Stomach (tissue), 9 donors: Measurements from ENCODE around the gene CEP164. TPM values are rescaled to one million over a fixed set of nuclear protein-coding genes. Genes with fewer than 3 reads are reported as not detected.

Experiments
- DNase-seq, 2 donors: peaks; one replicate each; pipeline versions ENCODE4 v3.0.0 to v3.0.0-alpha.2; 2013 to 2019
- H3K27ac ChIP-seq, 5 donors: fragments of 200-600 bp in 4 of 5; sonication (generic) in 4 of 5; one replicate each; pipeline ENCODE4 v1.5.1; 2013 to 2019; ENCODE audit warnings: mild to moderate bottlenecking in 1 of 5, moderate library complexity in 1 of 5
- H3K27me3 ChIP-seq, 3 donors: fragments of 200-600 bp; sonication (generic); one replicate each; pipeline ENCODE4 v1.5.1; 2017 to 2019; ENCODE audit warnings: mixed run types in 1 of 3
- H3K36me3 ChIP-seq, 4 donors: fragments of 200-600 bp; sonication (generic); 1 replicate in 3 of 4; 2 replicates in 1 of 4; pipeline ENCODE4 v1.5.1; 2016 to 2019
- H3K4me1 ChIP-seq, 4 donors: fragments of 200-600 bp; sonication (generic); one replicate each; pipeline ENCODE4 v1.5.1; 2016 to 2019
- H3K4me3 ChIP-seq, 4 donors: fragments of 200-600 bp; sonication (generic) in 3 of 4; one replicate each; pipeline ENCODE4 v1.5.1; 2016 to 2019; ENCODE audit warnings: mild to moderate bottlenecking in 1 of 4
- H3K9me3 ChIP-seq, 4 donors: fragments of 200-600 bp; sonication (generic); one replicate each; pipeline ENCODE4 v1.5.1; 2016 to 2019
- CTCF ChIP-seq, 7 experiments: fragments of 450-650 bp in 4 of 7; fragments of 200-600 bp in 3 of 7; sonication (generic) in 3 of 7; IDR thresholded peaks; one replicate each; pipeline ENCODE4 v1.5.1; 2016 to 2019; ENCODE audit warnings: antibody characterized with exemption in 7 of 7, control low read depth in 2 of 7, mild to moderate bottlenecking in 1 of 7
- EP300 ChIP-seq: sonication (generic); formaldehyde crosslinking; IDR thresholded peaks from one replicate; pipeline ENCODE4 v1.6.1; 2017; ENCODE audit warnings: antibody characterized with exemption
- POLR2A ChIP-seq, 4 donors: fragments of 450-650 bp; IDR thresholded peaks; one replicate each; pipeline ENCODE4 v1.6.1; 2016; ENCODE audit warnings: antibody characterized with exemption in 4 of 4, control low read depth in 2 of 4, mild to moderate bottlenecking in 1 of 4, moderate library complexity in 1 of 4
- POLR2AphosphoS5 ChIP-seq, 3 donors: sonication (generic); formaldehyde crosslinking; IDR thresholded peaks; one replicate each; pipeline ENCODE4 v1.6.1; 2016; ENCODE audit warnings: antibody characterized with exemption in 3 of 3
- WGBS, 5 donors: extraction: QIAGEN DNeasy Blood & Tissue Kit in 3 of 5; methylation state at CpG; one replicate each; pipeline versions ENCODE4 v1.1.5 to v1.1.7; 2013 to 2018; 5-methylcytosine and 5-hydroxymethylcytosine counted together
- intact Hi-C: fragments of 100-400 bp; cut with DNase I; formaldehyde crosslinking; loops from one replicate; pipeline ENCODE4 v1.15.1; 2023; ENCODE audit warnings: low total_unique reads
- polyA plus RNA-seq, 3 donors: library from polyadenylated mRNA; stranded (reverse); fragments of 200-250 nt; gene quantifications; one replicate each; pipeline ENCODE4 v1.2.3, GENCODE V29; 2013
- total RNA-seq, 5 donors: library from RNA; depleted of rRNA; stranded (reverse); fragments of >200 nt; gene quantifications; one replicate each; pipeline versions ENCODE4 v1.1.0 to v1.2.3, GENCODE V29; 2014 to 2016
- donor health status: healthy with polysubstance abuse.
- donor health status: Bipolar disorder and iron deficiency.
- donor health status: healthy.

CEP164 gene
- total and polyA plus RNA-seq, 8 donors, result 9.5 to 40.9 (median 16.9) TPM

- 72 to 88% (median 81%) methylated on average over 7 of the region's 7 CpGs for WGBS, 5 donors
- TF ChIP-seq EP300, result no peak
- TF ChIP-seq POLR2A (IDR thresholded peaks at IDR 0.05), result no peak
- no peak for TF ChIP-seq POLR2AphosphoS5 (IDR thresholded peaks at IDR 0.05)
- TF ChIP-seq CTCF (IDR thresholded peaks at IDR 0.05), result no peak
Observed at GRCh38 chr11:117426941-117427340, 99.3 kb downstream of the CEP164 start.

GRCh38 chr11:117427356-117427874 is 99.8 kb downstream of the CEP164 start:
- intact Hi-C loops, result loop anchor here (5.0 to 10.0 kb wide), 2 partner anchors 367 to 390 kb away; partner anchors contain the start of gene DSCAML1
- 81 to 91% (median 87%) methylated on average over 11 of the region's 11 CpGs for WGBS, 5 donors
- Histone ChIP-seq H3K36me3 (peaks cover 0 to 21% (median 0%) of the 10 kb centered on the region in 4 donors), H3K4me1 (peaks cover 0 to 9% (median 7%) of the 10 kb centered on the region in 4 donors), H3K4me3 (no peak overlapping the region), H3K9me3 (no peaks in the 10 kb centered on the region), H3K27ac (no peak overlapping the region), H3K27me3 (peaks cover 0 to 16% (median 0%) of the 10 kb centered on the region in 3 donors)
- TF ChIP-seq POLR2A (IDR thresholded peaks at IDR 0.05) (no peak), POLR2AphosphoS5 (IDR thresholded peaks at IDR 0.05) (no peak), EP300 (no peak), CTCF (IDR thresholded peaks at IDR 0.05) (no peak)
- DNase-seq, result no peak

More at GRCh38 chr11:117426941-117427340, 99.3 kb downstream of the CEP164 start:
- H3K4me1 ChIP-seq, result peaks cover 0 to 9% (median 7%) of the 10 kb centered on the region in 4 donors
- peaks cover 0 to 16% (median 0%) of the 10 kb centered on the region in 3 donors for H3K27me3 ChIP-seq
- no peak overlapping the region for H3K27ac ChIP-seq
- peaks cover 0 to 16% (median 0%) of the 10 kb centered on the region in 4 donors for H3K36me3 ChIP-seq
- no peak overlapping the region for H3K4me3 ChIP-seq
- intact Hi-C loops, result loop anchor here (5.0 to 10.0 kb wide), 2 partner anchors 368 to 390 kb away; partner anchors contain the start of gene DSCAML1
- DNase-seq, result no peak
- H3K9me3 ChIP-seq, result no peaks in the 10 kb centered on the region

DNA sequence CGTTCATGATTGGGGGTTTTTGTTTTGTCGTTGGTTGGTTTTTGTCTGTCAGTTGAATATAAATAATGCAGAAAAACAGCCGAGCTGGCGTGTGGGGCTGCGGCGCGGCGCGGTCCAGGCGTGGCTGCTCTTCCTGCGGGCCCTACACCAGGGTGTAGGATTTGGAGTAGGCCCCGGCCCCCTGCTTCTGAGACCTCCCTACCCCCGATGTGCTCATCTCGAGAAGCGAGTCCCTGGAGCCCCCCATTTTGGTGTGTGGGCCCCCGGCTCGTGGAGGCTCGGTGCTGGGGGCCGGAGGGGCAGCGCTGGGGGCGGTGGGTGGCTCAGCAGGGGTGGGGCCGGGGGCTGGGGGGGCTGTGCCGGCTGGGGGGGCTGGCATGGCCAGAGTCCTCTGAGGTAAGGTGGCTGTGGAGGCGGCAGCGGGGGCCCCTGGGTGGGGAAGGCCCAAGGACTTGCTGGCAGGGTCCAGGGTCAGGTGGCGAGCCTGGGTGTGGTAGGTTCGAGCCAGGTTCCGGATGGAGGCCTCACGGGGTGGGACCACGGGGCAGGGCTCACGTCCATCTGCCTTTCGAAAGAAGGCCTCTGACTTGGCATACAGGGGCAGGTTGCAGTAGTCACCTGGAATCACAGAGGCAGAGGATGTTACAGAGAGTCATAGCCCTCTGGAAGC is 100.7 kb downstream of the CEP164 start:
- no peak overlapping the region for H3K4me3 ChIP-seq
- TF ChIP-seq POLR2A (IDR thresholded peaks at IDR 0.05) (no peak), CTCF (IDR thresholded peaks at IDR 0.05) (no peak), POLR2AphosphoS5 (IDR thresholded peaks at IDR 0.05) (no peak), EP300 (no peak)
- intact Hi-C loops, result loop anchor here (5.0 to 10.0 kb wide), 2 partner anchors 366 to 389 kb away; partner anchors contain the start of gene DSCAML1
- 73 to 85% (median 80%) methylated on average over 23 to 32 of the region's 32 CpGs for WGBS, 5 donors
- peaks cover 0 to 30% (median 2%) of the 10 kb centered on the region in 4 donors for H3K36me3 ChIP-seq
- H3K27ac ChIP-seq, result no peak overlapping the region
- H3K4me1 ChIP-seq, result peaks cover 0 to 9% (median 7%) of the 10 kb centered on the region in 4 donors
- no peaks in the 10 kb centered on the region for H3K9me3 ChIP-seq
- no peak for DNase-seq
- H3K27me3 ChIP-seq, result peaks cover 0 to 16% (median 0%) of the 10 kb centered on the region in 3 donors

GRCh38 chr11:117428856-117429229 is 101.2 kb downstream of the CEP164 start:
- intact Hi-C loops, result loop anchor here (5.0 to 10.0 kb wide), 2 partner anchors 366 to 388 kb away; partner anchors contain the start of gene DSCAML1
- WGBS, 5 donors, result 70 to 79% (median 73%) methylated on average over 7 of the region's 7 CpGs

More at GRCh38 chr11:117428856-117429229, 101.2 kb downstream of the CEP164 start:
- H3K27me3 ChIP-seq, result peaks cover 0 to 16% (median 0%) of the 10 kb centered on the region in 3 donors
- DNase-seq, result no peak
- no peak for TF ChIP-seq CTCF (IDR thresholded peaks at IDR 0.05)
- TF ChIP-seq POLR2A (IDR thresholded peaks at IDR 0.05), result no peak
- TF ChIP-seq EP300, result no peak
- no peak for TF ChIP-seq POLR2AphosphoS5 (IDR thresholded peaks at IDR 0.05)
- peaks cover 0 to 33% (median 2%) of the 10 kb centered on the region in 4 donors for H3K36me3 ChIP-seq
- H3K4me3 ChIP-seq, result no peak overlapping the region
- H3K9me3 ChIP-seq, result no peaks in the 10 kb centered on the region
- H3K27ac ChIP-seq, result no peak overlapping the region
- H3K4me1 ChIP-seq, result peaks cover 0 to 9% (median 7%) of the 10 kb centered on the region in 4 donors
